ENCODE measurements around the gene MTCL1.

Gene MTCL1

DNA sequence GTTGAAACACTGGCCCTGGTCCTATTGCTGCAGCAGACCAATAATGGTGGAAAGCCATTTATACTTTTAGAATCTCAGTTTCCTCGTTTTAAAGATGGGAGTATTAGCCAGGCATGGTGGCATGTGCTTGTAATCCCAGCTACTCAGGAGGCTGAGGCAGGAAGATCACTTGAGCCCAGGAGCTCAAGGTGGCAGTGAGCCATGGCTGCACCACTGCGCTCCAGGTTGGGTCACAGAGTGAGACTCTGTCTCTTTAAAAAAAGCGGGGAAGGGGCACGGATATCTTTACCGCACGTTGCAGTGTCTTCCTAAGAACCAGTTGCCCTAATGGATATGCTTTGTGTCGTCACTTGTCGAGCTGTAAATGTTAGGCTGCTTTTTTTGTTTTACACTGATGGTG, 8.3 kb downstream of the MTCL1 start:
- DNase-seq = no peak

- no peak for DNase-seq
Measured at GRCh38 chr18:8715599-8715998, 10.2 kb downstream of the MTCL1 start.

- DNase-seq = no peak
Measured at GRCh38 chr18:8717011-8717770, 11.8 kb downstream of the MTCL1 start.

- no peak for DNase-seq
Measured at GRCh38 chr18:8718401-8718913, 13.1 kb downstream of the MTCL1 start.

DNA sequence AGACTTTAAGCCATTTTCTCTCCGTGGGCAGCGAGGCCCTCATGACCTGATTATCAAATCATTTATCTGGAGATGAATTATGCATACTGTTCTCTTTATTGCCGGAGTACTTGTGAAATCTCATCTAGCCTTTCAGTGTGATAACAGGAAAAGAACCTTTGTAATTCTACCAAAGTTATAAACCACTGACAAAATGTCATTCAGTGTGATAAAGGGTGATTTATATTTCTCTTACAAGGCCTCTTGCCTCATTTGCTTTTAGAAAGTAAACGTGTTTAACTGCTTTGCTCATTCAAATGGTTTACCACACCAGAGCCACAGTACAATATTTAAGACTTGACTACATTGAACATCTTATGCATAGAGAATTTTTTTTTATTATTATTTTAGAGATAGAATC, 13.8 kb downstream of the MTCL1 start:
- no peak for DNase-seq

DNA sequence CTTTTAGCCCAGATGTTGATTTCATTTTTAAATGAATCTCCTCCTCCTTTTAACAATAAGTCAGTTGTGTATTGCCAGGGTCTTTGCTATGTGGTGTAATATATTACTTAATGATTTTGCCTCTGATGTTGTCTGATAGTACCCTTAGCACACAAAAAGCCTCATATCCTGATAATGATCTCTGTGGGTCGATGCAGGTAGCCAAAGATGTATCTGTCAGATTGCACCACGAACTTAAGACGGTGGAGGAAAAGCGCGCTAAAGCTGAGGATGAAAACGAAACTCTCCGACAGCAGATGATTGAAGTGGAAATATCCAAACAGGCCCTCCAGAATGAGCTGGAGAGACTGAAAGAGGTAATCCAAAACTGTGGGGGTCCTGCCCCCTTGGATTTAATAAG, 14.8 kb downstream of the MTCL1 start:
- DNase-seq = no peak

DNA sequence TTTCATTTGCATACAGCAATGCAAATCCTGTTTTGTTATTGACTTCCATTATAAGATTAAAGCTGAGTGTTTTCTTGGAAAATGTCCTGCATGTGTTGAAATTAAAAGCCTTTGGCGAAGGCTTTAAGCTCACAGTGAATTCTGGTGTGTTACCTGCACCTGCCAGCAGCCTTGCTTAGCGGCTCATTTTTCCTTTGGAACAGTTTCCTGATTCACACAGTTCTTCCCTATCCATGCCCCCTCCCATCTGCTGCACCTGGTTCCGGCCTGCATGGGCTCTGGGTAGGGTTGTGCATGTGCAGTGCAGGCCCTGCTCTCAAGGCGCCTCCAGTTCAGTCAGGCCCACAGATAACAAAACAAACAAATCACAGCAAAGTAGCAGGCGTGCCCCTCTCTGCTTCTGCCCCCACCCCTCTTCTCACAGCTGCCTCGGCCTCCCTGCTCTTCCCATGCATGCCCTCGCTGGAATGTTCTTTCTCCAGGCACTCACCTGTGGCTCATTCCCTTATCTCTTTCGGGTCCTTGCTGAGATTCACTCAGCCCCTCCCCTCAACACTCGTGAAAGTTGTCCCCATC, 15.8 kb downstream of the MTCL1 start:
- DNase-seq = no peak

- no peak for DNase-seq
Measured at GRCh38 chr18:8721716-8722115, 16.4 kb downstream of the MTCL1 start.

GRCh38 chr18:8722946-8723820, 17.8 kb downstream of the MTCL1 start:
- no peak for DNase-seq

DNA sequence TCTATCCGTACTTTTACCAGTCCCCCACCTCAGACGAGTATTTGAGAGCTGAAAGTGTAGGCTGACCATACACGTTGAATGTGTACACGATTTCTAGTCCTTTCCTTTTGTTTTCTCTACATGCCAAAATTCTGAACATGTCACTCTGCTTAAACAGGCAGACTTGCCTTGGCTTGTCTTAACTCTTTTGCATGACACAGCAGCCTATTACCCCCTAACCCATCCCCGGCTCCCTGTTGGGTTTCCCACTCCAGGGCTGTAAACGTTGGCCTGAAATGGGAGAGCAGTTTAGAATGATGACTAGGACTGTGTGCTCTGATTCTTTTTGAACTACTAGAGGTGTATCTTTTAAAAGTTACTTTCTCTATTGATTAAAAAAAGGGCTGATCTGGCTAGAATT, 19.1 kb downstream of the MTCL1 start:
- DNase-seq = no peak

- no peak for DNase-seq
Measured at GRCh38 chr18:8726281-8726680, 20.9 kb downstream of the MTCL1 start.

DNA sequence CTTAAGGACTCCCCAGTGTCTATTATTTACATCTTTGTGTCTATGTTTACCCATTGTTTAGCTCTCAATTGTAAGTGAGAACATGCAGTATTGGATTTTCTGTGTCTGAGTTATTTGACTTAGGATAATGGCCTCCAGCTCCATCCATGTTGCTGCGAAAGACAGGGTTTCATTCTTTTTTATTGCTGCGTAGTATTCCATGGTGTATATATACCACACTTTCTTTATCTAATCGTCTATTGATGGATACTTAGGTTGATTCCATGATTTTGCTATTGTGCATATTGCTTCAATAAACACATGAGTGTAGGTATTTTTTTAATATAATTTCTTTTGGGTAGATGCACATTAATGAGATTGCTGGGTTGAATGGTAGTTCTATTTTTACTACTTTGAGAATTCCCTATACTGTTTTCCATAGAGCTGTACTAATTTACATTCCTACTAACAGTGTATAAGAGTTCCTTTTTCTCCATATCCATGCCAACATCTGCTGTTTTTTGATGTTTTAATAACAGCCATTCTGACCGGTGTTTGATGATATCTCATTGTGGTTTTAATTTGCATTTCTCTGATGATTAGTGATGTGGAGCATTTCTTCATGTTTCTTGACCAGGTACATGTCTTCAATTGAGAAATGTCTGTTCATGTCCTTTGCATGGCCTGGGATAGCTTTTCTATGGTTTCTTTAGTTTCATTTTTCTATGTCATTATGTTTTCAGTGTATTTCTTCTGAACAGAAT, 21.8 kb downstream of the MTCL1 start:
- DNase-seq = no peak

DNA sequence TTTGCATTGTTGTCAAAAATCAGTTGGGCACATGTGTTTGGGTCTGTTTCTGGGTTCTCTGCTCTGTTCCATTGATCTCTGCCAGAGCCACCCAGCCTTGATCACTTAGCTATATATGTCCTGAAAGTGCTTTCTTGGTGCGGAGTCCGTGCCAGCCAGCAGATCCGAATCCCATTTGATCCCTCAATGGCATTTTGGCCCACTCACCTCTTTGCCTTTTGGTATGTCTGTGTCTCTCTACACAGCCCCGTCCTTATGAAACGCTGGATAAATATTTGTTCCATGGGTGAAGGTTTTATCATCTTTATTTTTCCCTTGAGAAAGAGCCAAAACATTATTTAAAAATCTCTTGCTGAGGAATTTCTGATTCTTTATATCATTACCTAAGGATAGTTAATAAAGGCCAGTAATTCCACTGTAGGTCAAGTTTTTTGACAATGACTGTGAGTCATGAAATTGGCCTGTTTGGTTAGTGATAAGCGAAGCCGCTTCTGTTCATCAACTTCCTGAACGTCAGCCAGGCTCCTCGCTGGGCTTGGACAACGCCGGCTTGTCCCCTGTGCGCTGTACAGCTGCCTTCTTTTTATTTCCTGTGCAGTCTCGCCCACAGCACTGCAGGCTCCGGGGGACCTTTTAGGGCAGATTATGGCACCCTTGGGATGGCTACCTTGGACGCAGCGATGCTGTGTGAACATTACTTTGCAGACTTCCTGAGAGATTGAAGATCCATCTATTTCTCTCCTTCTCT, 24.9 kb downstream of the MTCL1 start:
- DNase-seq = no peak

DNA sequence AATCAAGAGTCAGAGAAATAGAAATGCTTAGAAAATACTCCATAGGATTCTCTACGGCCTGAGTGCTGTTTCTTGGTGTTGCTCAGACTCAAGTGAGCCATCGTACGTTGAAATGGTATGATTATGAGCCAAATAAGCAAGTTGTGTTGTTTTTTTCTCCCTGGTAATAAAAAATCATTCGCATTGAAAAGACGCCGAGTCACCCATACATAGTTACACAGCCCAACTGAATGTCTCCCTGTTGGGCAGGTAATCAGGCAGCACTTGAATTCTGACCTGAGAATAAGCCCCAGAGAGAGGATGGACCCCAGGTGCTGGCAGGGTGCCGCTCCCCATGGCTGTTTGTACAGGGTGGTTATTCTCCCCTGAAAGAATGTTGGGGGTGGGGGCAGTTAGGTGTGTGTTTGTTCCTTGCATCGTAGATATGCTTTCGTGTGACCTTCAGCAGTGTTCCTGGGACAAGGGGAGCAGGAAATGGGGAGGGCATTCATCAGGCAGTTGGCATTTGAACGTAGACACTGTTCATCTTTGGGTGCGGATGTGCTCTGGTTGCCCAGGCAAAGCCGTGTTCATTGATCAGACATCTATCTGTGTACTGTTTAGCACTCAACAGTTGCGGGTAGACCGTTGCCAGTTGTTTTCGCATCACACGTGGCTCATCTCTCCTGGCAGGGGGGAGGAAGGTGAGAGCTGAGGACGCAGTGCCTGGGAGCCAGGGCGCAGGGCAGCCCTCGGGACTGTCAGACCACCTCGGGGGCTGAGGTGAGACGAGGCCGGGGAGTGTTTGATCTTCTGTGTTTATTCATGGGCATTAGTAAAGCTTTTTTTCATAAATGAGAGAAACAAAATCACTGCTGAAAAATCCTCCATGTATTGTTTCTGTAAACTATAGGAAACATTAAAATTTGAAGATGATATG, 27.3 kb downstream of the MTCL1 start:
- DNase-seq = no peak

DNA sequence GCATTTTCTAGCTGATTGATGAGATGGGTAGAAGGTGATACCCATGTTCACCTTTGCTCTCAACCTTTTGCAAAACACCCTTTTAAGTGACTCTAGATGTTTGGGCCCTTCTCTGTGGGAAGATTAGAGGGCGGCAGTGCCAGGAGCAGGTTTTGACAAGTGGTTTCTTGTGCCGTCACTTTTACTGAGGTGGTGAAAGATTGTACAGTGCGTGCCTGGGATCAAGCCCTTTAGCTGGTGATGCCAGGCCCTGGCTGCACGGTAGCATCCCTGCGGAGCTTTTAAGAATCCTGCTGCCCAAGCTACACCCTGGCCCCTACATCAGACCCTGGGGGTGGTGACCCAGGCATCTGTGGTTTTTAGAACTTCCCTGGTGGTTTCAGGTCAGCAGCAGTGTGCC, 29.1 kb downstream of the MTCL1 start:
- no peak for DNase-seq

DNA sequence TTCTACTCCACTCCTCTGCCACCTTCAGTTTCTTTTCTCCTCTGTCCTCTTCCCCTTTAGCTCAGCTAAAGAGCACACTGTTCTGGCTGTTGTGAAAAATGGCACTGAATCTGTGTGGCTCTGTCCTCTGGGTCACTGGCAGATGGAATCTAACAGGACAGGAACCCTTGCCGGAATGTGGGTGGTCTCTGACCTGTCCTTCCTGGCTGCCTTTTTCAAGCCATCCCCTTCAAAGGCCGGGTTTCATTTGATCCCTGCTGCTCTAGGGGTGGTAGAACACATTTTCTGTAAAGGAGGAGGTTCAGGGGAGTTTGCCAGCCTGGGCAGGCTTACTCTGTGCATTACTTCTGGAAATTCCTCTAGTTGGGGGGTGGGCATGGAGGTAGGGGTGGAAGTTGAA, 29.9 kb downstream of the MTCL1 start:
- no peak for DNase-seq

DNA sequence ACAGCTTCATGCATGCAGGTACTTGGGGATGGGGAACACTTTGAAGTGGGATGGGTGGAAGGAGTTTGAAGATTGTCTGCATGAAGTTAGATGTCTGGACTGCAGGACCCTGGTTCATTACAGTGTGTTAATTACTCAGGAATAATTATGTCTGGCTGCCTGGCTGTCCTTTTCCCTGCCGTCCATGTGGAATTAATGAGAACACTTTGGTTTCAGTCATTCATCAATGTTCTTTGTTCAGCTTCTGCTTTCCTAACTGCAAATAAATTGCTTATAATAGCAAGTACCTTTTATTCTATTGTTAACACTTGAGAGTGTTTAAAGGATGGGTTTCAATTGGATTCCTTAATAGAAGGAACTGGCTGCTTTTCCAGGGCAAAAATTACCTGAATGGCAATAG, 35.8 kb downstream of the MTCL1 start:
- DNase-seq = no peak

DNA sequence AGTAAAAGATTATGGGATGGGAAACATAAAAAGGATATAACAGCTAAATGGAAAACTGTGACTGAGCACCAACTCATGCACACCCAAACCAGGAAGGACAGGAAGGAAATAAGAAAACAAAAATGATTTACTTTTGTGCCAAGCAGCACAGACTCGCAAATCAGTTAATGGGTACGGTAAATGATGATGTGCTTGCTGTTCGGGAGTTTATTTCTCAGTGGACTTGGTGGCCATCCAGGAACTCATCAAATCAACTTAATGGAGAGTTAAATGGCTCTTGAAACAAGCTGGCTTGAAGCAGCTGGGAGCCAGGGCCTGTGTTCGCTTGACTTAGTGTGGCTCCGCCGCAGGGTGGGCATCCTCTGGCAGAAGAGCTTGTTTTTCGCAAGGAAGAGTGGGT, 36.2 kb downstream of the MTCL1 start:
- no peak for DNase-seq

- DNase-seq = no peak
Measured at GRCh38 chr18:8742387-8743361, 37.3 kb downstream of the MTCL1 start.

DNA sequence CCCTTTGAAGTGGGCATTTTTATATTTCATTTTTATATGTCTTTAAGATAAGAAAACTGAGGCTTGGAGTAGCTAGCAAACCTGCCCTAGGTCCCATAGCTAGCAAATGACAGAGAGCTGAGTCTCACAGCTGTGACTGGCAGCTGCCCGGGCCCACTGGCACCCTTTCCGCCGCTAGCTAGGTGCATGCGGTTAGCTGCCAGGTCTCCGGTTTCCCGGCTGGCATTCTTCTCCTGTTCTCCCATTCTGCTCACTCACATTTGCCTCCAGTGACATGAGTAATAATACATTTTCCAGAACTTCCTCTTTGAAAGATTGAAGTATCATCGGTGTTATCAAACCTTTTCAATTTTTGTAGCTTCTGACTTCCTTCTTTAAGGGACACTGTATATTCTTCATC, 38.7 kb downstream of the MTCL1 start:
- DNase-seq = no peak
